WI38 (cell line): ENCODE data around the gene RAB3IL1.

Experiments
- H3K4me3 ChIP-seq: 2 replicates; pipeline ENCODE4 v1.5.1; 2011; ENCODE audit warnings: low read depth, mild to moderate bottlenecking, control low read depth, low read length
- TF ChIP-seq, protein P1 (sequence below): IDR thresholded peaks from 2 replicates; pipeline ENCODE4 v1.5.1; 2012; ENCODE audit warnings: low read depth, mild to moderate bottlenecking, control low read depth, low read length

The RAB3IL1 gene

DNA sequence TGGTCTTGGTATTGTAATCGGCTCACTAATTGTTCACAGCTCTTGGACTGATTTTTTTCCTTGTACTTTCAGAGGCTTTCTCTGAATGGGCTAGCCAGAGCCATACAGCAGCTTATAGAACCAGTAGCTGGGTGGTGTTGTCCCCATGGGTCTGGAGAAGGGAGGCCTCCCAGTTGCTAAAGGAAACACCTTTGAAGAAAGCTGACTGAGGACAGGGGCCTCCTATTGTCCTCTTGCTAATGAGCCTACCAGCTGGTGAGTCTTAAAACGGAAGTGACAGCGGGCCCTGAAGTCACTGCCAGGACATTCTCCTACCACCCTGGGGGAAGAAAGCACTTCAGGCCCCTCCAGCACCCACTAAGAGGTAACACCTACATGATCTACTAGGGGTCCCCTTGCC is 36.0 kb downstream of the RAB3IL1 start:
- TF ChIP-seq, protein P1, sequence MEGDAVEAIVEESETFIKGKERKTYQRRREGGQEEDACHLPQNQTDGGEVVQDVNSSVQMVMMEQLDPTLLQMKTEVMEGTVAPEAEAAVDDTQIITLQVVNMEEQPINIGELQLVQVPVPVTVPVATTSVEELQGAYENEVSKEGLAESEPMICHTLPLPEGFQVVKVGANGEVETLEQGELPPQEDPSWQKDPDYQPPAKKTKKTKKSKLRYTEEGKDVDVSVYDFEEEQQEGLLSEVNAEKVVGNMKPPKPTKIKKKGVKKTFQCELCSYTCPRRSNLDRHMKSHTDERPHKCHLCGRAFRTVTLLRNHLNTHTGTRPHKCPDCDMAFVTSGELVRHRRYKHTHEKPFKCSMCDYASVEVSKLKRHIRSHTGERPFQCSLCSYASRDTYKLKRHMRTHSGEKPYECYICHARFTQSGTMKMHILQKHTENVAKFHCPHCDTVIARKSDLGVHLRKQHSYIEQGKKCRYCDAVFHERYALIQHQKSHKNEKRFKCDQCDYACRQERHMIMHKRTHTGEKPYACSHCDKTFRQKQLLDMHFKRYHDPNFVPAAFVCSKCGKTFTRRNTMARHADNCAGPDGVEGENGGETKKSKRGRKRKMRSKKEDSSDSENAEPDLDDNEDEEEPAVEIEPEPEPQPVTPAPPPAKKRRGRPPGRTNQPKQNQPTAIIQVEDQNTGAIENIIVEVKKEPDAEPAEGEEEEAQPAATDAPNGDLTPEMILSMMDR: no peak
- H3K4me3 ChIP-seq: no peak overlapping the region

DNA sequence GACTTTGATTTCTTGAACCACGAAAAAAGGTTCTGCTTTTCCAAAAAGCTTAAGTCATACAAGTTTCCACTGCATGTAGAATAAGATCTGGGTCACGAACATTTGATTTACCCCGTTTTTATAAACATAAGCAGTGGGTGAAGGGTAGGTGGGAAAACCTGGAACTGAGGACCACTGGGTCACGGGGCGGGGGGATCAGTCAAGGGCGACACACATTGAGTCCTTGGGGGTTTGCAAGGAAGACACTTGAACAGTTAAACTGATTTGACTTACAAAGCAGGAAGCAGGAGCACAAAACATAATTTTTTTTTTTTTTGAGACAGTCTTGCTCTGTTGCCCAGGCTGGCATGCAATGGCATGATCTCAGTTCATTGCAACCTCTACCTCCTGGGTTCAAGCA is 36.9 kb downstream of the RAB3IL1 start:
- H3K4me3 ChIP-seq: no peak overlapping the region
- TF ChIP-seq, protein P1: no peak

DNA sequence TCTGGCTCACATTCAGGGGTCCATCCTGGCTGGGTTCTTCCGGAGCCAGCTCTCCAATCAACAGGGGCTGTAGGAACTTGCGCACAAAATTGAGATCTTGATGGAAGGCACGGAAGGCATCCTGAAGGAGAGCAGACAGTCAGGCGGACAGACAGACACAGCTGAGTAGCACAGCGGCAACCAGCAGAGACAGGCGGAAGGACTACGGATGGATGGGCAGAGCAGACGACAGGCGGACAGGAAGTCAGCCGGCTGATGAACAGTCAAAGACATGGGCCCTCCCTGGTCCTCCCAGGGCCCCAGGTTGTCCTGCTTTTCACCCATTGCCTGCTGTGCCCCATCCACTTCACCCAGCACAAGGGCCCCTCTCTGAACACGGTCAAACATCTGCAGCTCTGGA is 37.3 kb downstream of the RAB3IL1 start:
- TF ChIP-seq, protein P1: no peak
- no peak overlapping the region for H3K4me3 ChIP-seq

DNA sequence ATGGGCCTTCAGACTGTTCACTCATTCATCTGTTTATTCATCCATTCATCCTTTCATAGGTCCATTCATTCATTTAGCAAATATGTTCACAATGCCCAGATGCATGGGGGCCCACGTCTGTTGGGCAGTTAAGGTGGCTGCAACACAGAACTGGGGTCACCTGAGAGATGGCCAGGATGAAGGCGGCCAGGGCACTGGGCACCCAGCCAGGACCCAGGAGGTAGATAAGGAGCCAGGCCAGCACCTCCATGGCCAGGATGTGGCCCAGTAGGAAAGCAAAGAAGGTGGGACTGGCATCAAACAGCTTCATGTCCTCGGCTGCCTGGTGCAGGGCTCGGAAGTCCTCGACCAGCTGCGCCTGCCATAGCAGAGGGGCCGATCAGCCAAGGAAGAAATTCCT is 38.2 kb downstream of the RAB3IL1 start:
- TF ChIP-seq, protein P1: no peak
- H3K4me3 ChIP-seq: no peak overlapping the region

DNA sequence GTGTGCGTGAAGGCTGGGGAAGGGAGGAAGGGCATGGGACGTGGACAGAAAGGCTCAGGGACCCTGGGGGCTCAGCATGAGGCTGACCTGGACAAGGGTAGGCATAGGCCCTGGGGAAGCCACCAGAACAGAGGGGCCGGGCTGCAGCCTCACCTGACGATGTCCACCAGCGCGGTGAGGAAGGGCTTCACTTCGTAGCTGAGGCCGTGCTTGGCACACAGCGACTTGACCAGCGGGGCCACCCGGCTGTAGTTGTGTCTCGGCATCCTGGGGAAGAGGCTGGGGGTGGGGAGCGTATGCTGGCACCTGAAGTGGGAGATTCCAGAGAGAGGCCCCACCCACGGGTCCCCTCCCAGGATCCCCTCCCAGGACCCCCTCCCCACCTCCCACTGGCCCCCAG is 41.7 kb downstream of the RAB3IL1 start:
- TF ChIP-seq, protein P1: no peak
- H3K4me3 ChIP-seq: no peak overlapping the region

DNA sequence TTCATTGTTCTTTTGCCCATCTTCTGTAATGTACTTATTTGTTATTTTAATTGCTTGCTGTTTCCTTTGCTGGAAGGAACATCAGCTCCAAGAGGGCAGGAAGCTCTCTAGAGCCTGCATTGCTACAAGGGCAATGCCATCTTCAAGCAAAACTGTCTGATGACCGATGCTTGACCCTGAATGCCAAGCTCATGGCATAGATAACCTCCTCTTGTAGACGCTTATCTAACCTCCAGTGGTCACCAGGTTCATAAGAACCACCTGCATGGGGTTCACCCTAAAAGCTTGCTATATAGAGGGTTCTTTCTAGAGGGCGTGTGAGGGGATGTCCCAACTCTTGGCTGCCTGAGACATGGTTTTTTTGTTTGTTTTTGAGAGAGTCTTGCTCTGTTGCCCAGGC is 42.5 kb downstream of the RAB3IL1 start:
- TF ChIP-seq, protein P1: no peak
- H3K4me3 ChIP-seq: no peak overlapping the region

DNA sequence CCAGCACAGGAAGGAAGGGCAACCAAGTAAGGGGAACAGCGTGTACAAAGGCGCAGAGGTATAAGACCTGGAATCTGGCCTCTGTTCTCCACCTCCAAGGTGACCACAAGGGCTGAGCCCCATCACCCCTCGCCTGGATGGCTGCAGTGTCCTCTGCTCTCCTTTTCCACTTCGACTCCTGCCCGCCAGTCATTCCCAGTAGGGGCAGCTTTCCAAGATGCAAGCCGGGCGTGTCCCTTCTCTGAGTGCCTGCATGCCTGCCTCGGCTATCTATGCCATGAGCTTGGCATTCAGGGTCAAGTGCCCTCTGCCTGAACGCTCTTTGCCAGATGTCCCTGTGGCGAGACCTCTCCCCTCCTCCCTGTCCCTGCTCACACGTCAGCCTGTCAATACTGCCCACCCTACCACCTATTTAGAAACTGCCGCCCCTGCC is 43.0 kb downstream of the RAB3IL1 start:
- no peak overlapping the region for H3K4me3 ChIP-seq
- TF ChIP-seq, protein P1: no peak
